Measurements from ENCODE around the gene F2R. TPM values are rescaled to one million over a fixed set of nuclear protein-coding genes. Genes with fewer than 3 reads are reported as not detected.

The F2R gene
- polyA plus RNA-seq, 1 experiment = 50.4 TPM

DNA sequence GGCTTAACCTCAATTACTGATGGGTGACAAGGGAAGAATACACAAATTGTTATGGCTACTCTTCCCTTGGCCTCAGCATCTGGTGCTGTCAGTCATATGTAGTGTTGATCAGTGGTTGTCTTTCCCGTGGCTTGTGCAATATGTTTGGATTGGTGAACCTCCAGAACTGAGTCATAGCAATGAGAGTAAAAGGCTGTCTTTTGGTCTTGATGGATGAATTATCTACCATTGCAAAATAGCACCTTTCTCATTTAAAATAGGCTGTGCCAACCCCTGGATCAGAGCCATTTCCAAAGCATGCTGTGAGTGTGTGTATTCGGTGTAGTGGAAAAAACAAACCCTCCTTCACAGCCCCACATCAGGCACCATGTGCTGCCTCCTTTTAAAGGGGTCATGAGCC lies 14.6 kb upstream of the F2R start:
- DNase-seq (ENCODE audit: low read depth) = no peak
- TF ChIP-seq, protein P1, sequence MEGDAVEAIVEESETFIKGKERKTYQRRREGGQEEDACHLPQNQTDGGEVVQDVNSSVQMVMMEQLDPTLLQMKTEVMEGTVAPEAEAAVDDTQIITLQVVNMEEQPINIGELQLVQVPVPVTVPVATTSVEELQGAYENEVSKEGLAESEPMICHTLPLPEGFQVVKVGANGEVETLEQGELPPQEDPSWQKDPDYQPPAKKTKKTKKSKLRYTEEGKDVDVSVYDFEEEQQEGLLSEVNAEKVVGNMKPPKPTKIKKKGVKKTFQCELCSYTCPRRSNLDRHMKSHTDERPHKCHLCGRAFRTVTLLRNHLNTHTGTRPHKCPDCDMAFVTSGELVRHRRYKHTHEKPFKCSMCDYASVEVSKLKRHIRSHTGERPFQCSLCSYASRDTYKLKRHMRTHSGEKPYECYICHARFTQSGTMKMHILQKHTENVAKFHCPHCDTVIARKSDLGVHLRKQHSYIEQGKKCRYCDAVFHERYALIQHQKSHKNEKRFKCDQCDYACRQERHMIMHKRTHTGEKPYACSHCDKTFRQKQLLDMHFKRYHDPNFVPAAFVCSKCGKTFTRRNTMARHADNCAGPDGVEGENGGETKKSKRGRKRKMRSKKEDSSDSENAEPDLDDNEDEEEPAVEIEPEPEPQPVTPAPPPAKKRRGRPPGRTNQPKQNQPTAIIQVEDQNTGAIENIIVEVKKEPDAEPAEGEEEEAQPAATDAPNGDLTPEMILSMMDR (IDR thresholded peaks at IDR 0.05; ENCODE audit: insufficient read depth, low read depth, low read length) = no peak
- Histone ChIP-seq H3K36me3 (ENCODE audit: control insufficient read depth, insufficient read depth, low read length) (no peaks in the 10 kb centered on the region), H3K4me3 (ENCODE audit: low read depth, low read length) (no peak overlapping the region), H3K27me3 (ENCODE audit: control insufficient read depth, insufficient read depth, low read length) (no peaks in the 10 kb centered on the region)
- POLR2A ChIA-PET = no interaction called here
- CTCF ChIA-PET = no interaction called here

DNA sequence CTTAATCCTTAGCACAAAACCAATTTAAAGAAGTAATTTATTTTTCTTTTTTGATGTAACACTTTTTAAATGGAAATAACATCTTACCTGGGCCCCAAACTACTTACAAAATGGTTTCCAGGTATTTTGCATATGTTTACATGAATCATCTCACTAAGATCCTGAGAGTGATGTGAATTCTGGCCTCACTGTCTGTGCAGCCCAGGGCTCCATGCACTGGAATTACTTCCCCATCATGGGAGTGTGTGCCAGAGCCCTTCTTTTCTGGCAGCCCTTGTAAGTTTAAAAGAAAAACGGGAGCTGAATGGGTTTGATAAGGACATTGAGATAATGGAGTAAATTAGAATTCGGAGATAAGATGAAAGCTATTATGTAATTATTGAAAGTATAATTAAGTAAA lies 12.2 kb upstream of the F2R start:
- TF ChIP-seq, protein P1 (IDR thresholded peaks at IDR 0.05; ENCODE audit: insufficient read depth, low read depth, low read length) = no peak
- DNase-seq (ENCODE audit: low read depth) = no peak
- ChIA-PET POLR2A (no interaction called here), CTCF (interaction anchor here (1.0 kb wide), 2 partner anchors 23 to 62 kb away, joined by 3 read pairs; no protein-coding TSS in a partner anchor)
- Histone ChIP-seq H3K27me3 (ENCODE audit: control insufficient read depth, insufficient read depth, low read length) (peaks cover 5% of the 10 kb centered on the region), H3K4me3 (ENCODE audit: low read depth, low read length) (no peak overlapping the region), H3K36me3 (ENCODE audit: control insufficient read depth, insufficient read depth, low read length) (no peaks in the 10 kb centered on the region)

DNA sequence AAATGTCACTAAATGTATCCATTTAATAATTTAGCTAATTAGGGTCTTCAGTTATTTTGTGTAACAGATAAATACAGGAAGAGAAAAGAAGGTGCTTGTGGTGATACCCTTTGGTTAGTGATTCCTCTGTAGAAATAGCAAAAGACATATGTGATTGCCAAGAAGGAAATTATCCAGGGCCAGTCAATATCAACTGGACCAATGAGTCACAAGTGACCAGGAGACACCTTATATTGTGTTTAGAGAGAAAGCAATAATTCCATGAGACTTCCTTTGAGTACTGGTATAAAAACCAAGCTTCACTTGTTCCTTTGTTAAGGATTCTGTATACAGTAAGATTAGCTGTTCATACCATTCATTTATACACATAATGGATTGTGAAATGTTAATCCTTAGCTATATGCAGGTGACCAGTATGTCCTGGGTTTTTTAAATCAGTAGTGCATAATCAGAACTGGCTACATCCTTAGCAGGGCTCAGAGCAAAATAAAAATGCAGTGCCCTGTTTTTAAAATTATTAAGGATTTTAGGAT lies 11.7 kb upstream of the F2R start:
- TF ChIP-seq, protein P1 (IDR thresholded peaks at IDR 0.05; ENCODE audit: insufficient read depth, low read depth, low read length) = no peak
- ChIA-PET POLR2A (no interaction called here), CTCF (interaction anchor here (1.0 to 1.7 kb wide), 5 partner anchors 9 to 70 kb away, joined by 3 to 10 read pairs (median 3); no protein-coding TSS in a partner anchor)
- H3K27me3 ChIP-seq (ENCODE audit: control insufficient read depth, insufficient read depth, low read length) = peaks cover 8% of the 10 kb centered on the region
- DNase-seq (ENCODE audit: low read depth) = no peak
- H3K4me3 ChIP-seq (ENCODE audit: low read depth, low read length) = no peak overlapping the region
- H3K36me3 ChIP-seq (ENCODE audit: control insufficient read depth, insufficient read depth, low read length) = no peaks in the 10 kb centered on the region

DNA sequence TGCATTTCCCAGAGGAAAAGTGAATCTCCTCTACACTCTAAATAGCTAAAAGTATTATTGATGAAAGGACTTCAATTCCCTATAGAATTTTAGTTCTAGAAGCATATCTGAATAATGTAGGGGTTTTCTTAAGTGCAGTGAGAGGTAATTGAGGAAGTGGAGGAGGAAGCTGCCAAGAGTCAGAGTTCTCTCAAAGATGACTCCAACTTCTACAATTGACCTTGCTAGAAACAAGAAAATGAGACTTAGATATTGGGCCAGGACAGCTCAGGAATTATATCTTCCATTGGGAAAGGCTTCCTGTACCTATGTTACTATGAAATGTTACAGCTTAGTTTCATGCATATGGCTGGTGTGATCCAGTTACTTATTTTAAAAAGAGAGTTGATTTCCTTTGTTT lies 10.4 kb upstream of the F2R start:
- POLR2A ChIA-PET = interaction anchor here (0.7 kb wide), 1 partner anchor 11 kb away, joined by 3 read pairs; no protein-coding TSS in a partner anchor
- CTCF ChIA-PET = interaction anchor here (0.9 to 1.7 kb wide), 4 partner anchors 9 to 104 kb away, joined by 4 to 10 read pairs (median 4); no protein-coding TSS in a partner anchor

DNA sequence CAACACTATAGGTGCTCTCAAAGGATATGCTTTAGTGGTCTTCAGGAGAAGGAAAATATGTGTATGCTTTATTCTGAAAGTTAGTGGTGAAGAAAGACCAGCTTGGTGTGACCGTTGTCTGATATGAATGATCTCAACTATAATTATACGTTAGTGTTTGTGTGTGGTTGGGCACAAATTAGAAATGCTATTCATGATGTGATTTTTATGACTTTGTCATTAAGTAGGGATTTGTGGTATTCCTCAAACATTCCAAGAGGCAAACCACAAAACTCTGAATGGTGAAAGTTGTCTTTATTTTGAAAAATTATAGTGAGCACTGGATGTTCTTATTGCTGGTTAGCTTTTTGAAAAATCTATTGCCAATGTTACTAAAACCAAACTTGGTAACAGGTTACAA lies 6.2 kb upstream of the F2R start:
- no peaks in the 10 kb centered on the region for H3K36me3 ChIP-seq (ENCODE audit: control insufficient read depth, insufficient read depth, low read length)
- no peak overlapping the region for H3K4me3 ChIP-seq (ENCODE audit: low read depth, low read length)
- DNase-seq (ENCODE audit: low read depth) = no peak
- H3K27me3 ChIP-seq (ENCODE audit: control insufficient read depth, insufficient read depth, low read length) = peaks cover 12% of the 10 kb centered on the region
- TF ChIP-seq, protein P1 (IDR thresholded peaks at IDR 0.05; ENCODE audit: insufficient read depth, low read depth, low read length) = no peak
- ChIA-PET POLR2A (interaction anchor here (0.5 kb wide), 1 partner anchor 77 kb away, joined by 4 read pairs; no protein-coding TSS in a partner anchor), CTCF (interaction anchor here (0.5 to 1.5 kb wide), 2 partner anchors 11 to 65 kb away, joined by 3 to 8 read pairs; no protein-coding TSS in a partner anchor)

More for the DNA sequence above, 10.4 kb upstream of the F2R start:
- Histone ChIP-seq H3K27me3 (ENCODE audit: control insufficient read depth, insufficient read depth, low read length) (peaks cover 9% of the 10 kb centered on the region), H3K36me3 (ENCODE audit: control insufficient read depth, insufficient read depth, low read length) (no peaks in the 10 kb centered on the region), H3K4me3 (ENCODE audit: low read depth, low read length) (no peak overlapping the region)
- no peak for DNase-seq (ENCODE audit: low read depth)
- TF ChIP-seq, protein P1 (IDR thresholded peaks at IDR 0.05; ENCODE audit: insufficient read depth, low read depth, low read length) = no peak
